Mammary epithelial cell (primary cell): ENCODE measurements around the gene MS4A12.

Experiments used
- EZH2 ChIP-seq: IDR thresholded peaks from 2 replicates; pipeline ENCODE4 v1.6.1; 2012; ENCODE audit warnings: low read length, inconsistent platforms, borderline replicate concordance
- TF ChIP-seq, protein P1 (sequence below), 2 donors: IDR thresholded peaks in 1 of 2; conservative IDR thresholded peaks in 1 of 2; 2 replicates each; pipeline ENCODE4 v1.5.1; 2011 to 2012; ENCODE audit warnings: inconsistent platforms in 2 of 2, low read length in 2 of 2, mild to moderate bottlenecking in 2 of 2, control low read depth in 1 of 2, low read depth in 1 of 2; ENCODE audit not compliant: insufficient read depth in 1 of 2; ENCODE audit errors: extremely low read depth in 1 of 2

DNA sequence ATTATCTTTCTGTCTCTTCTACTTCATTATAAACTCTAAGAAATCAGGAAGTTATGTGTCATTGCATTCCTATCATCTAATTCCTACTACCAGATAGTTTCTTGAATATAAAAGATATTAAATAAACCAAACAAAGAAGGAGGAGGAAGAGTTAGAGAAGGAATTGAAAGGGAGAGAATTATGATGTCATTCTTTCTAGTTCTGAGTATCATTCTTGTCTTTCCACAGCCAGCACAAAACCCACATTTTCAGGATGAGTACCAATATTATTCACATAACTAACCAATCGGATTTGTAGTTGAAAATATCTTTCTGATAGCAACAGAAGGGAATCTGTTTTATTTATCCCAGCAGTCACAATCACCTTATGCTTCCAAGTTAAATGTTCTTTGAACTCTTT, 35.9 kb downstream of the MS4A12 start:
- TF ChIP-seq, protein P1, sequence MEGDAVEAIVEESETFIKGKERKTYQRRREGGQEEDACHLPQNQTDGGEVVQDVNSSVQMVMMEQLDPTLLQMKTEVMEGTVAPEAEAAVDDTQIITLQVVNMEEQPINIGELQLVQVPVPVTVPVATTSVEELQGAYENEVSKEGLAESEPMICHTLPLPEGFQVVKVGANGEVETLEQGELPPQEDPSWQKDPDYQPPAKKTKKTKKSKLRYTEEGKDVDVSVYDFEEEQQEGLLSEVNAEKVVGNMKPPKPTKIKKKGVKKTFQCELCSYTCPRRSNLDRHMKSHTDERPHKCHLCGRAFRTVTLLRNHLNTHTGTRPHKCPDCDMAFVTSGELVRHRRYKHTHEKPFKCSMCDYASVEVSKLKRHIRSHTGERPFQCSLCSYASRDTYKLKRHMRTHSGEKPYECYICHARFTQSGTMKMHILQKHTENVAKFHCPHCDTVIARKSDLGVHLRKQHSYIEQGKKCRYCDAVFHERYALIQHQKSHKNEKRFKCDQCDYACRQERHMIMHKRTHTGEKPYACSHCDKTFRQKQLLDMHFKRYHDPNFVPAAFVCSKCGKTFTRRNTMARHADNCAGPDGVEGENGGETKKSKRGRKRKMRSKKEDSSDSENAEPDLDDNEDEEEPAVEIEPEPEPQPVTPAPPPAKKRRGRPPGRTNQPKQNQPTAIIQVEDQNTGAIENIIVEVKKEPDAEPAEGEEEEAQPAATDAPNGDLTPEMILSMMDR (conservative IDR thresholded peaks at IDR 0.05 in 1 of 2, IDR thresholded peaks at IDR 0.05 in 1 of 2; ENCODE audit: extremely low read depth in 1 of 2, insufficient read depth in 1 of 2, low read depth in 1 of 2, low read length in 2 of 2): no peak
- TF ChIP-seq EZH2: no peak
